H1 (cell line): ENCODE data around the gene LRRC28. TPM values are rescaled to one million over a fixed set of nuclear protein-coding genes. Genes with fewer than 3 reads are reported as not detected.

ENCODE experiments used
- CTCF ChIA-PET: fragments of 300-600 bp; sonication (Branson Sonifier 250); formaldehyde crosslinking; loops from one replicate; lab custom pipeline; 2021; ENCODE audit not compliant: partially characterized antibody; lab: Charles Lee
- POLR2A ChIA-PET: fragments of 300-600 bp; sonication (Branson Sonifier 250); formaldehyde crosslinking; loops from one replicate; lab custom pipeline; 2021; ENCODE audit warnings: inconsistent platforms; ENCODE audit not compliant: partially characterized antibody; lab: Charles Lee
- DNase-seq, 2 experiments: peaks; one replicate each; pipeline versions ENCODE4 v3.0.0 to v3.0.0-alpha.2; 2010 to 2022; ENCODE audit warnings: low spot score in 2 of 2, low read depth in 1 of 2, mixed read lengths in 1 of 2
- FAIRE-seq: peaks from 2 replicates; lab custom pipeline; 2011; peaks lifted over from hg19 to GRCh38; lab: Jason Lieb, UNC
- H2AFZ ChIP-seq: 2 replicates; pipeline ENCODE4 v1.8.1; 2012; ENCODE audit warnings: low read length, inconsistent platforms
- H2AK5ac ChIP-seq: 2 replicates; pipeline ENCODE4 v1.6.1; 2013; ENCODE audit warnings: low read depth, low read length
- H2BK120ac ChIP-seq: replicated peaks from 2 replicates; pipeline ENCODE3; 2013; ENCODE audit warnings: low read depth, low read length, inconsistent platforms
- H2BK12ac ChIP-seq: 2 replicates; pipeline ENCODE4 v1.6.1; 2013; ENCODE audit warnings: low read depth, low read length
- H2BK15ac ChIP-seq: 2 replicates; pipeline ENCODE4 v1.6.1; 2013; ENCODE audit warnings: low read length
- H2BK20ac ChIP-seq: 2 replicates; pipeline ENCODE4 v1.6.1; 2013; ENCODE audit warnings: low read length
- H2BK5ac ChIP-seq: 2 replicates; pipeline ENCODE4 v1.6.1; 2013; ENCODE audit warnings: low read depth, low read length
- H3K14ac ChIP-seq: 2 replicates; pipeline ENCODE4 v1.6.1; 2013; ENCODE audit warnings: inconsistent platforms; ENCODE audit not compliant: insufficient read length
- H3K18ac ChIP-seq: 2 replicates; pipeline ENCODE4 v1.6.1; 2013; ENCODE audit warnings: low read length; ENCODE audit errors: extremely low read depth
- H3K23ac ChIP-seq: 2 replicates; pipeline ENCODE4 v1.6.1; 2013; ENCODE audit warnings: inconsistent platforms; ENCODE audit not compliant: insufficient read length
- H3K23me2 ChIP-seq: 2 replicates; pipeline ENCODE4 v1.6.1; 2013; ENCODE audit warnings: low read depth, low read length
- H3K27ac ChIP-seq: 2 replicates; pipeline ENCODE4 v1.6.1; 2011; ENCODE audit warnings: low read depth, low read length, inconsistent platforms
- H3K27me3 ChIP-seq, 4 experiments: replicated peaks in 1 of 4; 1 replicate in 1 of 4; 2 replicates in 3 of 4; pipeline versions ENCODE4 v1.6.1 to v1.8.1; 2011 to 2013; ENCODE audit warnings: low read length in 3 of 4, mild to moderate bottlenecking in 3 of 4, inconsistent platforms in 2 of 4, mixed read lengths in 2 of 4, moderate library complexity in 1 of 4; ENCODE audit not compliant: control insufficient read depth in 3 of 4, insufficient read depth in 3 of 4; ENCODE audit errors: extremely low read depth in 1 of 4
- H3K36me3 ChIP-seq, 4 experiments: 2 replicates each; pipeline versions ENCODE4 v1.6.1 to v1.8.1; 2011 to 2013; ENCODE audit warnings: mild to moderate bottlenecking in 4 of 4, low read length in 3 of 4, moderate library complexity in 2 of 4, control low read depth in 1 of 4, inconsistent platforms in 1 of 4; ENCODE audit not compliant: insufficient read depth in 4 of 4, control insufficient read depth in 2 of 4
- H3K4ac ChIP-seq: replicated peaks from 2 replicates; pipeline ENCODE3; 2013; ENCODE audit warnings: low read length, low read depth, mixed read lengths, inconsistent platforms; ENCODE audit not compliant: insufficient read length
- H3K4me1 ChIP-seq, 4 experiments: replicated peaks in 1 of 4; 1 replicate in 1 of 4; 2 replicates in 3 of 4; pipeline versions ENCODE4 v1.6.1 to v1.8.1; 2011 to 2013; ENCODE audit warnings: low read length in 3 of 4, inconsistent platforms in 2 of 4, mixed read lengths in 1 of 4; ENCODE audit not compliant: insufficient read depth in 4 of 4, control insufficient read depth in 3 of 4
- H3K4me2 ChIP-seq, 2 experiments: 2 replicates each; pipeline versions ENCODE4 v1.6.1 to v1.8.1; 2011 to 2013; ENCODE audit warnings: low read depth in 2 of 2, low read length in 2 of 2, control low read depth in 1 of 2, inconsistent platforms in 1 of 2, mild to moderate bottlenecking in 1 of 2; ENCODE audit not compliant: insufficient read depth in 1 of 2
- H3K4me3 ChIP-seq, 4 experiments: fragments of 200-600, 300-600 bp in 1 of 4; sonication (generic), shearing (Covaris generic), sonication (Bioruptor Twin) in 1 of 4; 2 replicates each; pipeline versions ENCODE4 v1.5.1 to v1.8.1; 2011 to 2016; ENCODE audit warnings: low read length in 4 of 4, low read depth in 3 of 4, control low read depth in 2 of 4, inconsistent platforms in 2 of 4, mild to moderate bottlenecking in 2 of 4, mixed read lengths in 1 of 4, moderate library complexity in 1 of 4; ENCODE audit not compliant: insufficient read depth in 2 of 4; ENCODE audit errors: extremely low read depth in 1 of 4
- H3K56ac ChIP-seq: replicated peaks from 2 replicates; pipeline ENCODE3; 2013; ENCODE audit warnings: low read depth, mild to moderate bottlenecking, mixed read lengths, low read length, inconsistent platforms; ENCODE audit not compliant: insufficient read length
- H3K79me1 ChIP-seq: 2 replicates; pipeline ENCODE4 v1.6.1; 2013; ENCODE audit warnings: low read depth, low read length, control low read depth
- H3K79me2 ChIP-seq, 2 experiments: 2 replicates each; pipeline versions ENCODE4 v1.6.1 to v1.8.1; 2012 to 2013; ENCODE audit warnings: low read length in 2 of 2, mild to moderate bottlenecking in 2 of 2, inconsistent platforms in 1 of 2; ENCODE audit not compliant: insufficient read depth in 2 of 2, control insufficient read depth in 1 of 2
- H3K9ac ChIP-seq, 4 experiments: replicated peaks in 1 of 4; 1 replicate in 1 of 4; 2 replicates in 3 of 4; pipeline versions ENCODE4 v1.6.1 to v1.8.1; 2011 to 2013; ENCODE audit warnings: low read depth in 3 of 4, low read length in 3 of 4, control low read depth in 2 of 4, mild to moderate bottlenecking in 2 of 4, moderate library complexity in 2 of 4, inconsistent platforms in 1 of 4; ENCODE audit errors: extremely low read depth in 1 of 4
- H3K9me3 ChIP-seq, 2 experiments: 2 replicates each; pipeline versions ENCODE4 v1.6.1 to v1.8.1; 2012 to 2013; ENCODE audit warnings: mild to moderate bottlenecking in 2 of 2, moderate library complexity in 2 of 2, control low read depth in 1 of 2, inconsistent platforms in 1 of 2, low read depth in 1 of 2, low read length in 1 of 2, mixed read lengths in 1 of 2; ENCODE audit not compliant: insufficient read depth in 2 of 2
- H4K20me1 ChIP-seq, 2 experiments: replicated peaks in 1 of 2; 2 replicates each; pipeline versions ENCODE3 to v1.8.1; 2011 to 2013; ENCODE audit warnings: inconsistent platforms in 2 of 2, low read length in 2 of 2, mild to moderate bottlenecking in 1 of 2; ENCODE audit not compliant: insufficient read depth in 2 of 2, control insufficient read depth in 1 of 2
- H4K5ac ChIP-seq: 2 replicates; pipeline ENCODE4 v1.6.1; 2013; ENCODE audit warnings: low read length, low read depth, mixed read lengths, inconsistent platforms; ENCODE audit not compliant: insufficient read length
- H4K8ac ChIP-seq: 2 replicates; pipeline ENCODE4 v1.8.0; 2013; ENCODE audit warnings: mild to moderate bottlenecking, moderate library complexity, low read length, inconsistent platforms; ENCODE audit not compliant: insufficient read depth; ENCODE audit errors: extremely low read depth
- H4K91ac ChIP-seq: replicated peaks from 2 replicates; pipeline ENCODE3; 2013; ENCODE audit warnings: low read length, mixed read lengths, inconsistent platforms; ENCODE audit not compliant: insufficient read length
- BACH1 ChIP-seq: IDR thresholded peaks from 2 replicates; pipeline ENCODE4 v1.6.1; 2012; ENCODE audit warnings: low read length, improper control_type of control experiment
- CBX8 ChIP-seq: fragments of 300-800, 300-1000 bp; sonication (generic); IDR thresholded peaks from 2 replicates; pipeline ENCODE4 v1.7.1; 2016; ENCODE audit warnings: low read depth, low read length, borderline replicate concordance
- CHD1 ChIP-seq: IDR thresholded peaks from 2 replicates; pipeline ENCODE4 v1.6.1; 2012; ENCODE audit warnings: low read depth, low read length, improper control_type of control experiment
- CREB1 ChIP-seq: IDR thresholded peaks from 2 replicates; pipeline ENCODE4 v1.6.1; 2012; ENCODE audit warnings: inconsistent platforms
- EP300 ChIP-seq, 2 experiments: IDR thresholded peaks; 1 replicate in 1 of 2; 2 replicates in 1 of 2; pipeline ENCODE4 v1.6.1; 2011 to 2012; ENCODE audit warnings: low read depth in 2 of 2, low read length in 2 of 2, mild to moderate bottlenecking in 2 of 2, borderline replicate concordance in 1 of 2, inconsistent platforms in 1 of 2, moderate library complexity in 1 of 2
- MAFK ChIP-seq: IDR thresholded peaks from 2 replicates; pipeline ENCODE4 v1.6.1; 2012; ENCODE audit warnings: low read depth, mild to moderate bottlenecking, improper control_type of control experiment, low read length
- PHF8 ChIP-seq: fragments of 200-600 bp; sonication (generic); conservative IDR thresholded peaks from 2 replicates; pipeline ENCODE4 v1.7.1; 2012; ENCODE audit warnings: low read depth, mild to moderate bottlenecking, inconsistent platforms, low read length, moderate library complexity
- RXRA ChIP-seq: IDR thresholded peaks from 2 replicates; pipeline ENCODE4 v1.6.1; 2011; ENCODE audit warnings: low read depth, mild to moderate bottlenecking, low read length, moderate library complexity; ENCODE audit not compliant: insufficient read depth
- SIN3A ChIP-seq, 2 experiments: IDR thresholded peaks in 1 of 2; conservative IDR thresholded peaks in 1 of 2; 2 replicates each; pipeline ENCODE4 v1.6.1; 2011 to 2012; ENCODE audit warnings: low read length in 2 of 2, improper control_type of control experiment in 1 of 2, low read depth in 1 of 2, mild to moderate bottlenecking in 1 of 2
- SIRT6 ChIP-seq: IDR thresholded peaks from one replicate; pipeline ENCODE4 v1.7.1; 2012; ENCODE audit warnings: low read length, inconsistent platforms
- SUZ12 ChIP-seq: fragments of 200-600 bp; sonication (generic); IDR thresholded peaks from 2 replicates; pipeline ENCODE4 v1.6.1; 2012; ENCODE audit warnings: mild to moderate bottlenecking, inconsistent platforms, low read length, moderate library complexity, mixed read lengths
- TAF7 ChIP-seq: optimal IDR thresholded peaks from 2 replicates; pipeline ENCODE3; 2011; ENCODE audit warnings: low read depth, mild to moderate bottlenecking, inconsistent platforms, low read length, moderate library complexity, borderline replicate concordance
- WGBS, 2 experiments: shearing (Covaris generic) in 1 of 2; methylation state at CpG; one replicate each; pipeline versions ENCODE4 v1.1.6 to v1.1.7; 2013 to 2015; ENCODE audit warnings: low lambda C conversion rate in 2 of 2, mixed read lengths in 2 of 2, inconsistent platforms in 1 of 2, low coverage in 1 of 2, missing lambda C conversion rate in 1 of 2; ENCODE audit not compliant: insufficient replicate concordance in 2 of 2, insufficient coverage in 1 of 2, insufficient read length in 1 of 2; ENCODE audit errors: extremely low coverage in 1 of 2, missing lambda C conversion rate in 1 of 2; 5-methylcytosine and 5-hydroxymethylcytosine counted together
- polyA plus RNA-seq, 7 experiments: library from polyadenylated mRNA; depleted of rRNA in 3 of 7; stranded (reverse) in 5 of 7; unstranded in 2 of 7; fragments of >200 nt in 5 of 7; fragments of 200-250 nt in 2 of 7; gene quantifications; 1 replicate in 5 of 7; 2 replicates in 1 of 7; 4 replicates in 1 of 7; pipeline versions ENCODE4 v1.2.1 to v1.2.3, GENCODE V29; 2011 to 2013; ENCODE audit warnings: missing spikeins in 2 of 7, mixed read lengths in 2 of 7
- total RNA-seq: library from RNA; stranded (reverse); fragmentation: NEBNext Ultra II Directional; extraction: Animal tissue kit (Norgen Biotek cat#: 25700); gene quantifications from 2 replicates; pipeline ENCODE4 v1.2.1, GENCODE V29; 2021

Gene LRRC28
- total and polyA plus RNA-seq, 2 of the 8 experiments (the other 6 are each of a cell fraction or from before 2014, with no cell fraction given), result 20.2 to 23.3 TPM

DNA sequence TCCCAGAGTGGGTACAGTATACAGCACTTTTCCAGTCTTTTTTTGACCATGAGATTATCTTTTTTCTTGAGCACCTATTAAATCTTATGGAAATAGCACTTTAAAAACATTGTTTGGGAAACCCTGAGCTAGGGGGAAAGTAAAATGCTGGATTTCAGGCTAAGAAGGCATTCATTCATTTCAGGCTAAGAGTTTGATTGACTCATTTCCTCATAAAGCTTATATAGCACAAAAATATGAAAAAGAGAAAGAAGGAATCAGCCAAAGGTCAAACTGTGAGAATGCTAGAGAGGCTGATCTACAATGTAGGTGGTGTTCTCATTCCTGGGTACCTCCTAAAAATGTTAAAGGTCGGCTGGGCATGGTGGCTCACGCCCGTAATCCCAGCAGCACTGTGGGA is 12.4 kb upstream of the LRRC28 start:
- Histone ChIP-seq H3K18ac (no peak overlapping the region), H4K8ac (no peak overlapping the region), H3K9me3 (no peaks in the 10 kb centered on the region), H3K36me3 (peaks cover 0 to 3% (median 0%) of the 10 kb centered on the region in 4 experiments; a peak in 1 of 8 replicates), H2AFZ (no peak overlapping the region), H4K91ac (no peak overlapping the region), H3K79me2 (no peaks in the 10 kb centered on the region), H4K20me1 (no peaks in the 10 kb centered on the region), H3K14ac (no peak overlapping the region), H2BK12ac (no peak overlapping the region), H3K23me2 (no peaks in the 10 kb centered on the region), H3K27ac (no peak overlapping the region), H3K4ac (no peak overlapping the region), H3K4me1 (no peaks in the 10 kb centered on the region), H3K79me1 (no peaks in the 10 kb centered on the region), H2BK5ac (no peak overlapping the region), H3K4me2 (no peak overlapping the region), H2BK20ac (no peak overlapping the region), H3K9ac (no peak overlapping the region), H2BK15ac (no peak overlapping the region), H3K4me3 (no peak overlapping the region), H4K5ac (no peak overlapping the region), H2AK5ac (no peak overlapping the region), H2BK120ac (no peak overlapping the region), H3K23ac (no peak overlapping the region), H3K27me3 (no peaks in the 10 kb centered on the region), H3K56ac (no peak overlapping the region)
- ChIA-PET CTCF (interaction anchor here (1.4 kb wide), 1 partner anchor 26 kb away, joined by 3 read pairs; no protein-coding TSS in a partner anchor), POLR2A (no interaction called here)
- TF ChIP-seq CBX8 (no peak), PHF8 (no peak), TAF7 (no peak), SIRT6 (no peak), RXRA (no peak), CREB1 (no peak), SIN3A (conservative IDR thresholded peaks at IDR 0.05 in 1 of 2, IDR thresholded peaks at IDR 0.05 in 1 of 2; ENCODE audit: low read depth in 1 of 2, low read length in 2 of 2) (no peak), SUZ12 (no peak), MAFK (no peak), CHD1 (no peak), BACH1 (no peak), EP300 (IDR thresholded peaks at IDR 0.05; ENCODE audit: borderline replicate concordance in 1 of 2, low read depth in 2 of 2, low read length in 2 of 2) (no peak)
- FAIRE-seq, result no peak
- WGBS, 2 experiments, result 87% methylated on average over 3 of the region's 3 CpGs; no CpG with 5 or more reads in 1 of the 2 experiments
- DNase-seq, result no peak
